Mesenchymal stem cell (in vitro differentiated cells and primary cell): Measurements from ENCODE around the gene TSKS.

Source experiments
- DNase-seq: peaks from one replicate; pipeline ENCODE4 v3.0.0-alpha.2; 2013
- H2AFZ ChIP-seq: one replicate; pipeline ENCODE4 v1.6.1; 2013; ENCODE audit warnings: low read depth, mild to moderate bottlenecking, control low read depth, inconsistent platforms, low read length, moderate library complexity
- H2AK5ac ChIP-seq: 2 replicates; pipeline ENCODE4 v1.6.1; 2013; ENCODE audit warnings: low read length, moderate library complexity, mild to moderate bottlenecking, inconsistent platforms; ENCODE audit not compliant: severe bottlenecking
- H2BK120ac ChIP-seq: one replicate; pipeline ENCODE4 v1.6.1; 2013; ENCODE audit warnings: low read depth, mild to moderate bottlenecking, inconsistent platforms, low read length, moderate library complexity
- H2BK12ac ChIP-seq, 2 experiments: one replicate each; pipeline ENCODE4 v1.6.1; 2013; ENCODE audit warnings: inconsistent platforms in 2 of 2, low read length in 2 of 2, mild to moderate bottlenecking in 2 of 2, moderate library complexity in 2 of 2, control low read depth in 1 of 2
- H2BK15ac ChIP-seq: one replicate; pipeline ENCODE4 v1.6.1; 2013; ENCODE audit warnings: mild to moderate bottlenecking, low read depth, inconsistent platforms; ENCODE audit not compliant: poor library complexity, severe bottlenecking
- H2BK5ac ChIP-seq: 2 replicates; pipeline ENCODE4 v1.6.1; 2013; ENCODE audit warnings: low read depth, mild to moderate bottlenecking, low read length, control low read depth, inconsistent platforms; ENCODE audit not compliant: poor library complexity, severe bottlenecking
- H3K14ac ChIP-seq, 2 experiments: one replicate each; pipeline ENCODE4 v1.6.1; 2013; ENCODE audit warnings: inconsistent platforms in 2 of 2, low read length in 2 of 2, control low read depth in 1 of 2, mild to moderate bottlenecking in 1 of 2, moderate library complexity in 1 of 2
- H3K18ac ChIP-seq, 2 experiments: one replicate each; pipeline ENCODE4 v1.6.1; 2013; ENCODE audit warnings: inconsistent platforms in 2 of 2, low read length in 2 of 2, control low read depth in 1 of 2, low read depth in 1 of 2, mild to moderate bottlenecking in 1 of 2
- H3K23ac ChIP-seq, 2 experiments: one replicate each; pipeline ENCODE4 v1.6.1; 2013; ENCODE audit warnings: inconsistent platforms in 2 of 2, low read length in 2 of 2, mild to moderate bottlenecking in 2 of 2, moderate library complexity in 2 of 2, control low read depth in 1 of 2
- H3K27ac ChIP-seq: 2 replicates; pipeline ENCODE4 v1.5.1; 2013; ENCODE audit warnings: mild to moderate bottlenecking, moderate library complexity, low read length, control low read depth, inconsistent platforms; ENCODE audit not compliant: poor library complexity, severe bottlenecking
- H3K27me3 ChIP-seq, 2 experiments: 2 replicates each; pipeline versions ENCODE4 v1.6.1 to v1.7.0; 2013; ENCODE audit warnings: low read length in 2 of 2, mild to moderate bottlenecking in 2 of 2, moderate library complexity in 2 of 2, control low read depth in 1 of 2, inconsistent platforms in 1 of 2; ENCODE audit not compliant: control insufficient read depth in 1 of 2, insufficient read depth in 1 of 2
- H3K36me3 ChIP-seq, 2 experiments: 2 replicates each; pipeline versions ENCODE4 v1.6.1 to v1.7.0; 2013; ENCODE audit warnings: low read length in 2 of 2, control low read depth in 1 of 2, inconsistent platforms in 1 of 2, low read depth in 1 of 2, mild to moderate bottlenecking in 1 of 2; ENCODE audit not compliant: insufficient read depth in 2 of 2, control insufficient read depth in 1 of 2
- H3K4ac ChIP-seq, 2 experiments: one replicate each; pipeline ENCODE4 v1.6.1; 2013; ENCODE audit warnings: inconsistent platforms in 2 of 2, low read length in 2 of 2, mild to moderate bottlenecking in 2 of 2, moderate library complexity in 2 of 2, control low read depth in 1 of 2, low read depth in 1 of 2
- H3K4me1 ChIP-seq: 2 replicates; pipeline ENCODE4 v1.6.1; 2013; ENCODE audit warnings: low read depth, low read length, control low read depth; ENCODE audit not compliant: control insufficient read depth, insufficient read depth
- H3K4me2 ChIP-seq: 2 replicates; pipeline ENCODE4 v1.6.1; 2013; ENCODE audit warnings: low read length, mild to moderate bottlenecking, inconsistent platforms; ENCODE audit not compliant: poor library complexity, severe bottlenecking
- H3K4me3 ChIP-seq, 2 experiments: 2 replicates each; pipeline versions ENCODE4 v1.5.1 to v1.7.0; 2013; ENCODE audit warnings: low read length in 2 of 2, mild to moderate bottlenecking in 2 of 2, control low read depth in 1 of 2, low read depth in 1 of 2; ENCODE audit not compliant: insufficient read depth in 1 of 2
- H3K79me1 ChIP-seq: replicated peaks from 2 replicates; pipeline ENCODE4 v1.6.1; 2013; ENCODE audit warnings: mild to moderate bottlenecking, control low read depth, low read length, inconsistent platforms; ENCODE audit not compliant: poor library complexity, severe bottlenecking
- H3K9ac ChIP-seq: 2 replicates; pipeline ENCODE4 v1.7.0; 2013; ENCODE audit warnings: mild to moderate bottlenecking, low read length, moderate library complexity
- H3K9me3 ChIP-seq: 2 replicates; pipeline ENCODE4 v1.7.0; 2013; ENCODE audit warnings: mild to moderate bottlenecking, low read length; ENCODE audit not compliant: control insufficient read depth
- H4K8ac ChIP-seq: one replicate; pipeline ENCODE4 v1.6.1; 2013; ENCODE audit warnings: inconsistent platforms, mild to moderate bottlenecking, low read length, moderate library complexity
- H4K91ac ChIP-seq: one replicate; pipeline ENCODE4 v1.6.1; 2013; ENCODE audit warnings: mild to moderate bottlenecking, low read length, inconsistent platforms
- WGBS: methylation state at CpG from one replicate; pipeline ENCODE4 v1.1.7; 2013; ENCODE audit warnings: mixed read lengths; 5-methylcytosine and 5-hydroxymethylcytosine counted together

The TSKS gene

DNA sequence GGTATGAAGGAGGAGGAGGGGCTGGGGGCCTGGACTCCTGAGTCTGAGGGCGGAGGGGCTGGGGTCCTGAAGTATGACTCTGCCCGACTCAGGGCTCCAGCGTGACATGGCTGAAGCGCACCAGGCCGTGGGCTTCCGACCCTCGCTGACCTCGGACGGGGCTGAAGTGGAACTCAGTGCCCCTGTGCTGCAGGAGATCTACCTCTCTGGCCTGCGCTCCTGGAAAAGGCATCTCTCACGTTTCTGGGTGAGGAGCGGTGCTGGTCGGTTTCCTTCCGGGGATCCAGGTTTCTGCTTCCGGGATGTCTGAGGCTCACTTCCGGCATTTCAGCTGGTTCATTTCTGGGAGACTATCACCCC lies 71.0 kb downstream of the TSKS start:
- DNase-seq, result no peak
- Histone ChIP-seq H4K8ac (peak overlapping the region; percentile 56), H2BK15ac (no peak overlapping the region), H2AFZ (no peak overlapping the region), H3K14ac (no peak overlapping the region), H3K23ac (no peak overlapping the region), H3K27me3 (no peaks in the 10 kb centered on the region), H3K9me3 (no peaks in the 10 kb centered on the region), H3K9ac (no peak overlapping the region), H3K4me2 (no peak overlapping the region), H3K4ac (no peak overlapping the region), H2BK12ac (peak overlapping the region in 1 of 2 experiments; percentile 2), H2BK5ac (no peak overlapping the region), H3K18ac (no peak overlapping the region), H3K4me3 (peak overlapping the region in 1 of 2 experiments; percentile 91), H3K27ac (no peak overlapping the region), H3K79me1 (peaks cover 9% of the 10 kb centered on the region), H4K91ac (peak overlapping the region; percentile 43), H3K4me1 (peaks cover 21% of the 10 kb centered on the region), H2BK120ac (no peak overlapping the region), H2AK5ac (no peak overlapping the region), H3K36me3 (peaks cover 11 to 26% of the 10 kb centered on the region in 2 experiments)
- 86% methylated on average over 16 of the region's 16 CpGs for WGBS

DNA sequence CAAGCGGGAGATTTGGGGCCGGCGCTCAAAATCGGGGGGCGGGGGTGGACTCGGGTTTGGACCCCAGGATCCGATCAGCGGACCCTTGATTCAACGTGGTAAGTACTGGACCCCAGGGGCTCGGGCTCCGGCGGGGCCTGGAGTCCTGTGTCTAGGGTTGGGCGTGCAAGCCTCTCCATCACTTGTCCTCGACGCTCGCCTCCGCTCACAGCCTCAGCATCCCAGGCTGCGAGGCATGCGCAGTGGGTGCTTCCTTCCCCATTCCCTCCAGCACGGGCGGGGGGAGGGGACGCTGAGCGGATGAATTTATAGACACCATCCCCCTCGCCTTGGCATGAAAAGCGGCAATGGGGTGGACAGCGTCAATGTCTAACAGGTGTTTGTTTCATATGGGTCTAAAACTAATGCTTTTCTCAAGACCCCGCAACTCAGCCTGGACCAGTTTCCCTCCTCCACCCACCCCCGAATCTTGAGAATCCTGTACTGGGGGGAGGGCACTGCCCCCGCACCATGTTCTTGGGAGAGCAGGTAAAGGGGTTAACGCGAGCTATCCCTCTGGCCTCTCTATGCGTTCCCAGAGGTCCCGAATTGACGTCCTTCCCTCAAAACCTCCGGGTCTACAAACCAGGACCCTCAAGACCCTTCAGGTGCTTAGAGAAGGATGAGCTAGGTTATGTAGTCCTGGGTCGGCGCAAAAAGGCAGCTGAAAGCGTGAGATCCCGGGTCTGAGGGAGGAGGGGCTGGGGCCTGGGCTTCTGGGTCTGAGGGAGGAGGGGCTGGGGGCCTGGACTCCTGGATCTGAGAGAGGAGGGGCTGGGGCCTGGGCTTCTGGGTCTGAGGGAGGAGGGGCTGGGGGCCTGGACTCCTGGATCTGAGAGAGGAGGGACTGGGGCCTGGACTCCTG lies 71.6 kb downstream of the TSKS start:
- peak overlapping the region in 1 of 2 experiments; percentile 86 for H3K4ac ChIP-seq
- WGBS, result 13% methylated on average over 30 of the region's 39 CpGs
- H3K27me3 ChIP-seq, result no peaks in the 10 kb centered on the region

DNA sequence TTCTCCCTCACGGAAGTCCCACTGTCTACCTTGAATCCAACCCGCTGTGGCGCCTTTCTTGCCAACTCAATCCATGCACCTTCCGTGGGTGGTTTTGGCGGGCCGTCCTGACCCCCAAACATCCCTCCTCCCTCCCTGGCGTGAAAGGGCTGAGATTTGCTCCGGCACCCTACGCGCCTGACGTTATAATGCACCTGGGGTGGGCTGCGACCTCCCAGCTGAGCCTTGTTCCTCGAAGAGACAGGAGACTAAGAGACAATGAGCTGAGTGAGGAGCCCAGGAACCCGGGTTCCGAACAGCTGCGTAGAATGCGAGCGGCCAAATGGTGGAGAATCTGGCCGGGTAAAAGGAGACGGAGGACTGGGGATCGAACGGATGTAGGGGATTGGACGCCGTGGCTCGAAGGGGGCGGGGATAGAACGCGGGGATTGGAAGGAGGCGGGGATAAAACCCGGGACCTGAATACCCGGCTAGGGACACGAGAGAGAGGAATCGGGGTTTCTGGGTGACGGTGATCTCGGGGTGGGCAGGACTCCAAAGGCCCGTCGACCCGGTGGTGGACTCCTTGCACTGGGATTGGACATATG lies 72.4 kb downstream of the TSKS start, which contains the start of gene CPT1C:
TSS of gene CPT1C (plus strand) at position 461 of the 587 bp plus-strand sequence. CDS start 1,137 bp downstream, outside the sequence.
- no peak within 1 kb of the TSS for H3K23ac ChIP-seq
- H3K36me3 ChIP-seq, result peaks cover 17 to 37% of the 10 kb centered on the region in 2 experiments
- H4K8ac ChIP-seq, result peak within 1 kb of the TSS; percentile 78
- no peak within 1 kb of the TSS for H4K91ac ChIP-seq
- peaks cover 15% of the 10 kb centered on the region for H3K79me1 ChIP-seq
- no peak within 1 kb of the TSS for H2AK5ac ChIP-seq
- H2BK120ac ChIP-seq, result no peak within 1 kb of the TSS
- peak; percentile 85 for DNase-seq
- H3K4me3 ChIP-seq, result peak within 1 kb of the TSS; percentile 51 to 91
- no peaks in the 10 kb centered on the region for H3K9me3 ChIP-seq
- peak within 1 kb of the TSS; percentile 53 for H2BK15ac ChIP-seq
- H3K4ac ChIP-seq, result peak within 1 kb of the TSS; percentile 19 to 86
- H3K27ac ChIP-seq, result no peak within 1 kb of the TSS
- WGBS, result 6% methylated on average over 38 of the region's 38 CpGs
- H2BK5ac ChIP-seq, result no peak within 1 kb of the TSS
- peak within 1 kb of the TSS; percentile 78 for H3K4me2 ChIP-seq
- peak within 1 kb of the TSS; percentile 84 for H3K9ac ChIP-seq
- peak within 1 kb of the TSS in 1 of 2 experiments; percentile 60 for H2BK12ac ChIP-seq
- H3K18ac ChIP-seq, result peak within 1 kb of the TSS; percentile 26 to 48
- peak within 1 kb of the TSS in 1 of 2 experiments; percentile 37 for H3K14ac ChIP-seq
- H3K4me1 ChIP-seq, result peaks cover 21% of the 10 kb centered on the region
- H3K27me3 ChIP-seq, result no peaks in the 10 kb centered on the region
- H2AFZ ChIP-seq, result peak within 1 kb of the TSS; percentile 29

More for the DNA sequence above, 71.6 kb downstream of the TSKS start:
- H2BK12ac ChIP-seq, result no peak overlapping the region
- no peak overlapping the region for H3K23ac ChIP-seq
- no peak overlapping the region for H3K14ac ChIP-seq
- peak; percentile 74 for DNase-seq
- H3K9me3 ChIP-seq, result no peaks in the 10 kb centered on the region
- H4K8ac ChIP-seq, result peak overlapping the region; percentile 74
- H2BK15ac ChIP-seq, result no peak overlapping the region
- no peak overlapping the region for H4K91ac ChIP-seq
- H3K27ac ChIP-seq, result no peak overlapping the region
- H3K9ac ChIP-seq, result peak overlapping the region; percentile 84
- H2AK5ac ChIP-seq, result no peak overlapping the region
- H2BK5ac ChIP-seq, result no peak overlapping the region
- H3K4me2 ChIP-seq, result peak overlapping the region; percentile 78
- H3K36me3 ChIP-seq, result peaks cover 11 to 30% of the 10 kb centered on the region in 2 experiments
- no peak overlapping the region for H2BK120ac ChIP-seq
- H3K79me1 ChIP-seq, result peaks cover 13% of the 10 kb centered on the region
- peak overlapping the region; percentile 51 to 91 for H3K4me3 ChIP-seq
- H2AFZ ChIP-seq, result peak overlapping the region; percentile 29
- H3K18ac ChIP-seq, result peak overlapping the region in 1 of 2 experiments; percentile 48
- peaks cover 21% of the 10 kb centered on the region for H3K4me1 ChIP-seq
